WTC11 (cell line): ENCODE results near the gene EMC9. TPM values are rescaled to one million over a fixed set of nuclear protein-coding genes. Genes with fewer than 3 reads are reported as not detected.
A peak's percentile ranks its signal among the peaks of the same experiment; 100 is the strongest.

Source experiments
- ATAC-seq: fragments of 200-7000 bp; cut with Tn5 transposase; 2 replicates; pipeline ENCODE4 v1.10.0; 2021; ENCODE audit warnings: mild to moderate bottlenecking, moderate library complexity
- CTCF ChIA-PET: fragments of 300-600 bp; sonication (Branson Sonifier 250); formaldehyde crosslinking; loops from one replicate; lab custom pipeline; 2021; ENCODE audit warnings: antibody characterized with exemption; lab: Charles Lee
- POLR2A ChIA-PET: fragments of 350-600 bp; sonication (Branson Sonifier 250); formaldehyde crosslinking; loops from one replicate; lab custom pipeline; 2021; ENCODE audit warnings: antibody characterized with exemption; lab: Charles Lee
- DNase-seq: peaks from one replicate; pipeline ENCODE4 v3.0.0; 2021; ENCODE audit warnings: low spot score
- H3K27ac Mint-ChIP-seq: 2 replicates; pipeline ENCODE4 v1.8.0; 2021; ENCODE audit warnings: mixed read lengths
- H3K27me3 Mint-ChIP-seq: 2 replicates; pipeline ENCODE4 v1.8.0; 2021; ENCODE audit warnings: low read depth, mild to moderate bottlenecking, moderate library complexity, mixed read lengths
- H3K36me3 Mint-ChIP-seq: 2 replicates; pipeline ENCODE4 v1.8.0; 2021; ENCODE audit warnings: mixed read lengths
- H3K4me1 Mint-ChIP-seq: 2 replicates; pipeline ENCODE4 v1.8.0; 2022; ENCODE audit warnings: mixed read lengths
- H3K4me3 Mint-ChIP-seq: 2 replicates; pipeline ENCODE4 v1.8.0; 2021; ENCODE audit warnings: mild to moderate bottlenecking, moderate library complexity, mixed read lengths
- H3K9me3 Mint-ChIP-seq: 2 replicates; pipeline ENCODE4 v1.8.0; 2021; ENCODE audit warnings: mixed read lengths
- E2F1 ChIP-seq: sonication (generic); formaldehyde crosslinking; IDR thresholded peaks from 2 replicates; pipeline ENCODE4 v1.8.0; 2022; ENCODE audit warnings: mild to moderate bottlenecking, missing genetic modification reagents
- EMX1 ChIP-seq: fragments of 250-450 bp; sonication (Bioruptor Pico); IDR thresholded peaks from 2 replicates; pipeline ENCODE4 v1.8.0; 2021; ENCODE audit warnings: mild to moderate bottlenecking
- FOXP1 ChIP-seq: sonication (generic); formaldehyde crosslinking; IDR thresholded peaks from 2 replicates; pipeline ENCODE4 v1.8.0; 2022; ENCODE audit warnings: missing genetic modification reagents, mild to moderate bottlenecking, moderate library complexity, borderline replicate concordance
- GRHL2 ChIP-seq: fragments of 250-450 bp; sonication (Bioruptor Pico); IDR thresholded peaks from 2 replicates; pipeline ENCODE4 v1.8.0; 2022; ENCODE audit warnings: mild to moderate bottlenecking, moderate library complexity; ENCODE audit not compliant: insufficient replicate concordance, severe bottlenecking
- GTF2I ChIP-seq: fragments of 250-450 bp; sonication (Bioruptor Pico); conservative IDR thresholded peaks from 2 replicates; pipeline ENCODE4 v1.4.0; 2021; ENCODE audit warnings: mild to moderate bottlenecking
- HMGA2 ChIP-seq: fragments of 250-450 bp; sonication (Bioruptor Pico); IDR thresholded peaks from 2 replicates; pipeline ENCODE4 v1.4.0; 2021; ENCODE audit warnings: mild to moderate bottlenecking, moderate library complexity
- IRF2 ChIP-seq: sonication (generic); formaldehyde crosslinking; IDR thresholded peaks from 2 replicates; pipeline ENCODE4 v1.8.0; 2022; ENCODE audit warnings: low read depth, missing genetic modification reagents, borderline replicate concordance
- JUN ChIP-seq: sonication (generic); formaldehyde crosslinking; IDR thresholded peaks from 2 replicates; pipeline ENCODE4 v1.8.0; 2023; ENCODE audit warnings: mild to moderate bottlenecking, missing genetic modification reagents
- NFATC4 ChIP-seq: fragments of 250-450 bp; sonication (Bioruptor Pico); IDR thresholded peaks from 2 replicates; pipeline ENCODE4 v1.9.0; 2021; ENCODE audit warnings: mild to moderate bottlenecking
- NR2C2 ChIP-seq: sonication (generic); formaldehyde crosslinking; IDR thresholded peaks from 2 replicates; pipeline ENCODE4 v1.8.0; 2022; ENCODE audit warnings: mild to moderate bottlenecking, missing genetic modification reagents
- PREB ChIP-seq: sonication (generic); formaldehyde crosslinking; IDR thresholded peaks from 2 replicates; pipeline ENCODE4 v1.8.1; 2022; ENCODE audit warnings: mild to moderate bottlenecking, missing genetic modification reagents, moderate library complexity, borderline replicate concordance
- ZBTB21 ChIP-seq: sonication (generic); formaldehyde crosslinking; IDR thresholded peaks from 2 replicates; pipeline ENCODE4 v1.8.1; 2023; ENCODE audit warnings: mild to moderate bottlenecking, missing genetic modification reagents, borderline replicate concordance
- ZNF317 ChIP-seq: sonication (generic); formaldehyde crosslinking; IDR thresholded peaks from 2 replicates; pipeline ENCODE4 v1.8.1; 2023; ENCODE audit warnings: low read depth, mild to moderate bottlenecking, moderate library complexity, missing genetic modification reagents, borderline replicate concordance
- ZNF396 ChIP-seq: fragments of 250-450 bp; sonication (Bioruptor Pico); IDR thresholded peaks from 2 replicates; pipeline ENCODE4 v1.8.0; 2021; ENCODE audit warnings: mild to moderate bottlenecking, moderate library complexity, borderline replicate concordance
- total RNA-seq: library from RNA; stranded (reverse); gene quantifications from 3 replicates; pipeline ENCODE4 v1.2.3, GENCODE V29; 2021
- TF ChIP-seq, protein P1 (sequence below): sonication (generic); formaldehyde crosslinking; IDR thresholded peaks from 2 replicates; pipeline ENCODE4 v1.8.1; 2022; ENCODE audit warnings: mild to moderate bottlenecking, moderate library complexity, missing genetic modification reagents
- TF ChIP-seq, protein P2 (sequence below): sonication (generic); formaldehyde crosslinking; IDR thresholded peaks from 2 replicates; pipeline ENCODE4 v1.8.0; 2023; ENCODE audit warnings: mild to moderate bottlenecking, missing genetic modification reagents

Gene EMC9
- total RNA-seq, 1 experiment from 2014 or later, result 44.4 TPM

DNA sequence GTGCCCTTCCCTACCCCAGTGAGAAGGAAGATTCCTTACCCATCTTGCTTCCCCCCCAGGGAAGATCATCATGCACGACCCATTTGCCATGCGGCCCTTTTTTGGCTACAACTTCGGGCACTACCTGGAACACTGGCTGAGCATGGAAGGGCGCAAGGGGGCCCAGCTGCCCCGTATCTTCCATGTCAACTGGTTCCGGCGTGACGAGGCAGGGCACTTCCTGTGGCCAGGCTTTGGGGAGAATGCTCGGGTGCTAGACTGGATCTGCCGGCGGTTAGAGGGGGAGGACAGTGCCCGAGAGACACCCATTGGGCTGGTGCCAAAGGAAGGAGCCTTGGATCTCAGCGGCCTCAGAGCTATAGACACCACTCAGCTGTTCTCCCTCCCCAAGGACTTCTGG, 37.9 kb downstream of the EMC9 start (continued):
- no peak for TF ChIP-seq ZNF396 (CRISPR knock-in tag)
- TF ChIP-seq GRHL2 (CRISPR knock-in tag), result no peak

GRCh38 chr14:24102357-24103048, 38.9 kb downstream of the EMC9 start:
- DNase-seq, result no peak
- Mint-ChIP-seq H3K36me3 (peaks cover 49% of the 10 kb centered on the region), H3K4me1 (no peaks in the 10 kb centered on the region), H3K27me3 (no peaks in the 10 kb centered on the region; the same call in 1 of the 2 replicates), H3K4me3 (no peak overlapping the region), H3K27ac (no peak overlapping the region), H3K9me3 (peaks cover 27% of the 10 kb centered on the region)
- ChIA-PET CTCF (interaction anchor here (1.0 kb wide), 1 partner anchor 44 kb away, joined by 3 read pairs; no protein-coding TSS in a partner anchor), POLR2A (interaction anchor here (0.6 to 5.7 kb wide), 4 partner anchors 8 to 30 kb away, joined by 3 to 29 read pairs (median 6); partner anchors contain the start of genes DCAF11, NRL and PCK2)
- no peak for ATAC-seq
- TF ChIP-seq ZNF317 (no peak), ZBTB21 (CRISPR knock-in tag) (no peak), E2F1 (no peak), GTF2I (CRISPR knock-in tag) (no peak), EMX1 (no peak), NFATC4 (no peak), FOXP1 (CRISPR knock-in tag) (no peak)
- TF ChIP-seq, protein P1, sequence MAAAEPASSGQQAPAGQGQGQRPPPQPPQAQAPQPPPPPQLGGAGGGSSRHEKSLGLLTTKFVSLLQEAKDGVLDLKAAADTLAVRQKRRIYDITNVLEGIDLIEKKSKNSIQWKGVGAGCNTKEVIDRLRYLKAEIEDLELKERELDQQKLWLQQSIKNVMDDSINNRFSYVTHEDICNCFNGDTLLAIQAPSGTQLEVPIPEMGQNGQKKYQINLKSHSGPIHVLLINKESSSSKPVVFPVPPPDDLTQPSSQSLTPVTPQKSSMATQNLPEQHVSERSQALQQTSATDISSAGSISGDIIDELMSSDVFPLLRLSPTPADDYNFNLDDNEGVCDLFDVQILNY, result no peak

- no peak for DNase-seq
- ChIA-PET POLR2A (interaction anchor here (1.1 kb wide), 1 partner anchor 8 kb away, joined by 3 read pairs; no protein-coding TSS in a partner anchor), CTCF (interaction anchor here (1.0 to 1.3 kb wide), 2 partner anchors 8 to 14 kb away, joined by 3 to 7 read pairs; partner anchors contain the start of gene NRL)
- no peak overlapping the region for H3K4me3 Mint-ChIP-seq
- TF ChIP-seq NR2C2 (CRISPR knock-in tag), result no peak
- TF ChIP-seq, protein P2, sequence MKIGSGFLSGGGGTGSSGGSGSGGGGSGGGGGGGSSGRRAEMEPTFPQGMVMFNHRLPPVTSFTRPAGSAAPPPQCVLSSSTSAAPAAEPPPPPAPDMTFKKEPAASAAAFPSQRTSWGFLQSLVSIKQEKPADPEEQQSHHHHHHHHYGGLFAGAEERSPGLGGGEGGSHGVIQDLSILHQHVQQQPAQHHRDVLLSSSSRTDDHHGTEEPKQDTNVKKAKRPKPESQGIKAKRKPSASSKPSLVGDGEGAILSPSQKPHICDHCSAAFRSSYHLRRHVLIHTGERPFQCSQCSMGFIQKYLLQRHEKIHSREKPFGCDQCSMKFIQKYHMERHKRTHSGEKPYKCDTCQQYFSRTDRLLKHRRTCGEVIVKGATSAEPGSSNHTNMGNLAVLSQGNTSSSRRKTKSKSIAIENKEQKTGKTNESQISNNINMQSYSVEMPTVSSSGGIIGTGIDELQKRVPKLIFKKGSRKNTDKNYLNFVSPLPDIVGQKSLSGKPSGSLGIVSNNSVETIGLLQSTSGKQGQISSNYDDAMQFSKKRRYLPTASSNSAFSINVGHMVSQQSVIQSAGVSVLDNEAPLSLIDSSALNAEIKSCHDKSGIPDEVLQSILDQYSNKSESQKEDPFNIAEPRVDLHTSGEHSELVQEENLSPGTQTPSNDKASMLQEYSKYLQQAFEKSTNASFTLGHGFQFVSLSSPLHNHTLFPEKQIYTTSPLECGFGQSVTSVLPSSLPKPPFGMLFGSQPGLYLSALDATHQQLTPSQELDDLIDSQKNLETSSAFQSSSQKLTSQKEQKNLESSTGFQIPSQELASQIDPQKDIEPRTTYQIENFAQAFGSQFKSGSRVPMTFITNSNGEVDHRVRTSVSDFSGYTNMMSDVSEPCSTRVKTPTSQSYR, result no peak
- TF ChIP-seq IRF2, result no peak
- H3K27ac Mint-ChIP-seq, result no peak overlapping the region
- H3K9me3 Mint-ChIP-seq, result peaks cover 26% of the 10 kb centered on the region
- no peaks in the 10 kb centered on the region; the same call in 1 of the 2 replicates for H3K27me3 Mint-ChIP-seq
- no peak for ATAC-seq
- H3K36me3 Mint-ChIP-seq, result peaks cover 55% of the 10 kb centered on the region
- H3K4me1 Mint-ChIP-seq, result 0 out of 2 replicates have a peak, but pooled peaks cover 2% of the 10 kb centered on the region
Observed at GRCh38 chr14:24100982-24101494, 40.4 kb downstream of the EMC9 start.

- TF ChIP-seq HMGA2 (CRISPR knock-in tag) (no peak), PREB (CRISPR knock-in tag) (0 out of 2 replicates have a peak, but pooled peaks have one; percentile 26), JUN (CRISPR knock-in tag) (no peak)
- Mint-ChIP-seq H3K4me3 (no peak overlapping the region), H3K27ac (no peak overlapping the region), H3K27me3 (no peaks in the 10 kb centered on the region), H3K36me3 (peaks cover 56% of the 10 kb centered on the region), H3K4me1 (peaks cover 7% of the 10 kb centered on the region), H3K9me3 (peaks cover 22% of the 10 kb centered on the region)
- POLR2A ChIA-PET, result interaction anchor here (1.1 kb wide), 1 partner anchor 9 kb away, joined by 3 read pairs; no protein-coding TSS in a partner anchor
- CTCF ChIA-PET, result interaction anchor here (1.0 to 1.3 kb wide), 2 partner anchors 8 to 15 kb away, joined by 3 to 7 read pairs; partner anchors contain the start of gene NRL
- DNase-seq (no peak), ATAC-seq (no peak)
Observed at GRCh38 chr14:24100197-24100981, 41.0 kb downstream of the EMC9 start.
